H7 (cell line): ENCODE measurements around the gene DPYD. TPM values are rescaled to one million over a fixed set of nuclear protein-coding genes. Genes with fewer than 3 reads are reported as not detected.

ENCODE experiments used
- DNase-seq: peaks from one replicate; pipeline ENCODE4 v3.0.0; 2012
- H3K27me3 ChIP-seq: 2 replicates; pipeline ENCODE4 v1.6.0; 2011; ENCODE audit warnings: mild to moderate bottlenecking, low read length; ENCODE audit not compliant: control insufficient read depth, insufficient read depth
- H3K36me3 ChIP-seq: replicated peaks from 2 replicates; pipeline ENCODE4 v1.5.1; 2011; ENCODE audit warnings: low read length; ENCODE audit not compliant: control insufficient read depth, insufficient read depth
- H3K4me3 ChIP-seq: 2 replicates; pipeline ENCODE4 v1.5.1; 2011; ENCODE audit warnings: low read depth, mild to moderate bottlenecking, control low read depth, low read length, moderate library complexity; ENCODE audit not compliant: insufficient read depth
- total RNA-seq: library from RNA; depleted of rRNA; stranded (reverse); fragments of >200 nt; shearing (Covaris generic); gene quantifications from 2 replicates; pipeline ENCODE4 v1.2.3, GENCODE V29; 2014

Gene DPYD
- total RNA-seq, 1 experiment from 2014 or later, result 0.59 TPM

DNA sequence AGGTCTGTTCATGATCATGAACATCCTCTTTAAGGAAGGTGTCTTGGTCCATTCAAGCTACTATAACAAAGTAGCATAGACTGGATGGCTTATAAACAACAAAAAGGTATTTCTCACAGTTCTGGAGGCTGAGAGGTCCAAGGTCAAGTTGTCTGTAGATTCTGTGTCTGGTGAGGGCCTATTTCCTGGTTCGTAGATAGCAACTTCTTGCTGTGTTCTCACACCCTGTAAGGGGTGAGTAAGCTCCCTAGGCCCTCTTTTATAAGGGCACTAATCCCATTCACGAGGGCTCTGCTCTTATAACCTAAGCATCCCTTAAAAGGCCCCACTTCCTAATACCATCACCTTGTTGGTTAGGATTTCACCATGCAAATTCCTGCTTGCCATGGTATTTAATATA is 851.5 kb downstream of the DPYD start:
- no peaks in the 10 kb centered on the region for H3K27me3 ChIP-seq
- no peak overlapping the region for H3K4me3 ChIP-seq
- no peaks in the 10 kb centered on the region for H3K36me3 ChIP-seq
- DNase-seq, result no peak

DNA sequence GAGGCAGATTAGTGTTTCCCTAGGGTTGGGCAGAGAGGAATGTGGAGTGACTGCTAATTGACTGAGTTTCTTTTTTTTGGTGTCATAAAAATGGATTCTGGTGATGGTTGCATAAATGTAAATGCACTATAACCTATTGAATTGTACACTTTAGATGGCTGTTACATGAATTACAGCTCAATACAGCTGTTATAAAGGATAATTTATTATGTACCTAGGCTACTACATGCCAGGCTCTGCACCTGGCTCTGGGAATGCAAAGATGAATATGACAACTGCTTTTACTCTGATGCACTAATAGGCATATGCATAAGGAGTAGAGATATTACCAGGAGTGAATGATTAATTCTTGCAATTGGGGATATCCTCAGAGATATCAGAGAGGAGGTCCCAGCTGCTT is 854.0 kb downstream of the DPYD start:
- Histone ChIP-seq H3K27me3 (no peaks in the 10 kb centered on the region), H3K36me3 (no peaks in the 10 kb centered on the region), H3K4me3 (no peak overlapping the region)
- DNase-seq, result no peak

DNA sequence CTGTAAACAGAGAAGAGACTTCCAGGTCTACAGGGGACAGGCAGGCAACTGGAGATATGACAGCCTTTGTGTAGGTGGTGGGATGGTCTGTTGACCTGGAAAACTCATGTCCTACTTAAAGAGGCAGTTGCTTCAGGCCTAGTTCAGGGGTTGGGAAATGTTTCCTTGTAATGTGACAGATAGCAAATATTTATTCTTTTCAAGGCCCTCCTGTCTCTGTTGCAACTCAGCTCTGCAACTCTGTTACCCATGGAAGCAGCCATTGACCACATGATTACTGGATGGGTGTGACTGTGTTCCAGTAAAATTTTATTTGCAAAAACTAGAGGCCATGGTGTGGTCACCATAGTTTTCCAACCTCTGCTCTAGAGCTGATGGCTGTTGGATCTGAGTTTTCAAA is 857.3 kb downstream of the DPYD start:
- Histone ChIP-seq H3K27me3 (no peaks in the 10 kb centered on the region), H3K36me3 (no peaks in the 10 kb centered on the region), H3K4me3 (no peak overlapping the region)
- no peak for DNase-seq

DNA sequence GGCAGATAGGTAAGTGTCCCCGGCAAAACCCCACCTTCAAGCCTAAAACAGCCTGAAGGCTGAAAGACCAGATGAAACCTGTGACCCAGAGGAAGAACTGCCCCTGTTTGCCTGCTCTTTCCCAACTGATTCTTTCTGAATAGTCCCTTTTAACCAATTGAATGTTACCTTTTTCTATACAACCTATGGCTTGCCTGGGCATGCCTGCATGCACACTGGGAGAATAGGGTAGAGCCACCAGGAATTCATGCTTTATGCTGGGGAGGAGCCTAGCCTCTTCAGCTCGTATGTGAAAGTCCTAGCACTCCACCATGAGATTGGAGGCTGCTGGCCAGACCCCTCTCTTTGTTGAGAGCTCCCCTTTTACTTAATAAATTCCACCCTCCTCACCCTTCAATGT is 859.2 kb downstream of the DPYD start:
- Histone ChIP-seq H3K36me3 (no peaks in the 10 kb centered on the region), H3K4me3 (no peak overlapping the region), H3K27me3 (no peaks in the 10 kb centered on the region)
- no peak for DNase-seq

DNA sequence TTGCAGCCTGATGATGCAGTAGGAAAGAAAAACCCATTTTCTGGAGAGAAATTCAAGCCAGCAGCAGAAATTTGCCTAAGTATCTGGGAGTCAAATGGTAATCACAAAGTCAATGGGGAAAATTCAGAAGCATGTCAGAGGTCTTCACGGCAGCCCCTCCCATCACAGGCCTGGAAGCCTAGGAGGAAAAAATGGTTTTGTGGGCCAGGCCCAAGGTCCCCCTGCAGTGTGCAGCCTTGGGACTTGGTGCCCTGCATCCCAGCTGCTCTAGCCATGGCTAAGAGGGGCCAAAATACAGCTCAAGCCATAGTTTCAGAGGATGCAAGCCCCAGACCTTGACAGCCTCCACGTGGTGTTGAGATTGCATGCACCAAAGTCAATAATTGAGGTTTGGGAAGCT is 864.4 kb downstream of the DPYD start:
- H3K4me3 ChIP-seq, result no peak overlapping the region
- DNase-seq, result no peak
- no peaks in the 10 kb centered on the region for H3K27me3 ChIP-seq
- H3K36me3 ChIP-seq, result no peaks in the 10 kb centered on the region

DNA sequence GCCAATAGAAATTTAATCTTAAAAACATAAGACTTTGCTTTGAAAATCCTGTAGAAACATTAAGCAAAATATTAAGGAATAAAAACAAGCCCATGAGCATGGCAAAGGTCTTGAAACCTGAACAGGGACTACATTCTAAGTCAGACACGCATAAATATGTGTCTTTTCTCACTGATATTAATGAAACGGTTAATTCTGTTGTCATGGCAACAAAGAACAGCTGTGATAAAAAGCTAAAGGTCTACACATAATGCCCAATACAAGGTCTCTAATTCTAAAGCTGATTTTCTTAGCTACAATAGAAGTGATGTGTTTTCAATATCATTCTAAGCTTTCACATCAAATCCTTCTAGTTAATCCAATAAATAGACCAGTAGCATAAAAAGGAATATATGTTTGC is 867.6 kb downstream of the DPYD start:
- Histone ChIP-seq H3K36me3 (no peaks in the 10 kb centered on the region), H3K27me3 (no peaks in the 10 kb centered on the region), H3K4me3 (no peak overlapping the region)
- no peak for DNase-seq

DNA sequence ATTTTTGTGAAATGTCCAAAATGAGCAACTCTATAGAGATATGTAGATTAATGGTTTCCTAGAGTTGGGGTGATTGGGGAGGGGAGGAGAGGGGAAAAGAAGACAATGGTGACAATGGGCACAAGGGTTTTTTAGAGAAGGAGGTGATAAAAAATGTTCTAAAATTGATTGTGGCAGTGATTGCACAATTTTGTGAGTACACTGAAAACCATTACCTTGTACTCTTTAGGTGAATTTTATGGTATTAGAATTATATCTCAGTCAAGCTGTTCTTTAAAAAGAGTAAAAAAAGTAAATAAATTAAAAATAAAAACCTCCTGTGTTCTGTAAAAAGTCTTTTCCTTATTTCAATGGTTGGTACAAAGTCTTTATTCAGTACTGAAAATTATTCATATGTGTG is 869.0 kb downstream of the DPYD start:
- H3K36me3 ChIP-seq, result no peaks in the 10 kb centered on the region
- no peak overlapping the region for H3K4me3 ChIP-seq
- no peaks in the 10 kb centered on the region for H3K27me3 ChIP-seq
- DNase-seq, result no peak

DNA sequence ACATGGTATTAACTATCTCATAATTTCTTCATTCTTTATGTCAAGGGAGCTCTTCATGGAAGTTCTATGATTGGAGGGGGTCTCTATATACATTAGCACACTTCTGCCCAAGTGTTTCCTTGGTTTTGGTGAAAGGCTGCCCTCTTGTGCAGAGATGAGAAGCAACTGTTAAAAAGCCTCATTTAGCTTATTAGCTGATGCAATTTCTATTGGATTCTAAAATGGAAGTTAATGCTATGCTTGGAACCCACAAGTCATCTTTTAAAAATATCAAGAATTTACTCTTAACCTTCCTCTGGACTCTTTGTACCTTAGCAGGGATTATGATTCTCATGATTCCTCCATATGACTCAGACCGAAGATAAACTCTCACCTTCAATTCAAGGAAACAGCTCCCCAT is 870.3 kb downstream of the DPYD start:
- H3K36me3 ChIP-seq, result no peaks in the 10 kb centered on the region
- peak; percentile 24 for DNase-seq
- no peak overlapping the region for H3K4me3 ChIP-seq
- no peaks in the 10 kb centered on the region for H3K27me3 ChIP-seq

DNA sequence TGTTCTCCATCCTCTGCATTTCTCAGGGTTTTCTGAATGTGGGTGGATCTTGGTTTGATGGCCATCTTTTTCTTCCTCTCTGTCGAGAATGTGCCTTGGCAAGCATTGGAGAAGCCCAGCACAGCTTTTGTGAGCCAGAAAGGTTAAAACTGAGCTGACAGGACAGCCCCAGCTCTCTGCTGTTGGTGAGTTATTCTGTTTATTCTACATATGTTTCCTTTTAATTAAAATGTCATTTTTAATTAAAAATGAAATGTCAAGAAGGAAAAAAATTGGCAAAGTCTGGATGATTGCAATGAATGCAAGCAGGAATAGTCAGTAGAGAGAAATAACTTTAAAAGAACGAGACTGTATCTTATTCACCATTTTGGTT is 873.4 kb downstream of the DPYD start:
- no peaks in the 10 kb centered on the region for H3K36me3 ChIP-seq
- H3K27me3 ChIP-seq, result no peaks in the 10 kb centered on the region
- DNase-seq, result no peak
- H3K4me3 ChIP-seq, result no peak overlapping the region

DNA sequence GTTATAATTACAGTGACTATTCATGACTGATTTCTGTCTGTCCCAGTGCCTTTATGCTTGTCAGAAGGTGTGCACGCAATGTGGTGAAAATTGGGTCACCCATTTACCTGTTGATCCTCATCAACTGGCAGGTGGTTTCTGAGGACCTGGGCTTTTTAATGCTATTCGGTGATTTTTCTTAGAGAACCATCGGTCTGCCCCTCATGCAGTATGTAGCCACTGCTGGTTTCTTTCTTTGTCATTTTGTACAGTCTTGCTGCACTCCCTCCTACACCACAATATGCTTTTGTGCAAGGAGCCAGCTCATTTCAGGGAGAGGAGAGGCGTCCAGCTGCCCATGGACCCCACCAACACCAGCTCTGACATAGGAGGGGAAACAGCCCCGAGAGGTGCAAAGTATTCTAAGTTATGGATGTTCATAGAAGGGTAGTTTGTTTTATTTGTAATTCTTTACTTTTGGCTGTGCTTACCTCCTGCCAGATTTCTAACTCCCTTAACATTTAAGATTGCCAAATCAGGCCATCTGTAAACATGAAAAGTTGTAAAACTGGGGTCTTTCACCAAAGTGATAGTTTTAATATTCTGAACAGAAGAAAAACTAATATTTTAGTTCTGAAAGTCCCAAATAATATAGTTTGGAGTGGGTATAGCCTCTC is 873.9 kb downstream of the DPYD start:
- Histone ChIP-seq H3K27me3 (no peaks in the 10 kb centered on the region), H3K36me3 (no peaks in the 10 kb centered on the region), H3K4me3 (no peak overlapping the region)
- no peak for DNase-seq

DNA sequence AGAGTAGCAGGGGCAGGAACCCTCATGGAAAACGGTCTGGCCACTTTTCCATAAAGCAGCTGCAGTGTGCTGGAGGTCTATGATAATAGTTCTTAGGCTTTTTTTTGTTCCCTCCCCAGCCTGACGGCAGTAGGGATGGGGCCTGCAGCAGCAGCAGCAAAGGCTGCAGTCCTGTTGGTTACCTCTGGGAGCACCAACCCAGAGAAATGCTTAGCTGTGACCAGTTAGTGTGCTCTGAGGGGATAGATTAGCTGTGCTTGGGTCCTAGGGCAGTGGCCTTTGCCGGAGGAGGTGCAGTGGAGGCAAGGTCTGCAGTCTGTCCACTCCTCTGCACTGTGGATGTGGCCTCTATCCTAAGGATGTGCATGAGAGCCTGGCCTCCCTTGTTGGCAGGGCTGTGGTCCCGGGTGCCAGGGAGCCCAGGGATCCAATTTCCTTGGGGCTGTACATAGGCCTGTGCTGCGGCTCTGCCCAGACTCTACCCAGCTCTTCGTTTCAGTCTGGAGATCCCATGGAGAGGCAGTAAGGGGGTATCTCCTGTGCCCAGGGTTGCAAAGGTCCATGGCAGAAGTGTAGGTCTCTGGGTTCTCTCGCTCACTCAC is 876.6 kb downstream of the DPYD start:
- Histone ChIP-seq H3K36me3 (no peaks in the 10 kb centered on the region), H3K4me3 (no peak overlapping the region), H3K27me3 (no peaks in the 10 kb centered on the region)
- DNase-seq, result no peak

DNA sequence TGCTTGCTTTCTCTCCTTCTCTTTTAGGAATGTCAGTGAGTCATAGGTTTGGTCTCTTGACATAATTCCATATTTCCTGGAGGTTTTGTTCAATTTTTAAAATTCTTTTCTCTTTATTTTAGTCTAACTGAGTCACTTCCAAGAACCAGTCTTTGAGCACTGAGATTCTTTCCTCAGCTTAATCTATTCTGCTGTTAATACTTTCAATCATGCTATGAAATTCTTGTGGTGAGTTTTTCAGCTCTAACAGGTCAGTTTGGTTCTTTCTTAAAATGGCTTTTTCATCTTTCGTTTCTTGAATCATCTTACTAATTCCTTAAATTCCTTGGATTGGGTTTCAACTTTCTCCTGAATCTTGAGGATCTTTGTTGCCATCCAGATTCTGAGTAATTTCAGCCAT is 878.3 kb downstream of the DPYD start:
- Histone ChIP-seq H3K36me3 (no peaks in the 10 kb centered on the region), H3K27me3 (no peaks in the 10 kb centered on the region), H3K4me3 (no peak overlapping the region)
- DNase-seq, result no peak

DNA sequence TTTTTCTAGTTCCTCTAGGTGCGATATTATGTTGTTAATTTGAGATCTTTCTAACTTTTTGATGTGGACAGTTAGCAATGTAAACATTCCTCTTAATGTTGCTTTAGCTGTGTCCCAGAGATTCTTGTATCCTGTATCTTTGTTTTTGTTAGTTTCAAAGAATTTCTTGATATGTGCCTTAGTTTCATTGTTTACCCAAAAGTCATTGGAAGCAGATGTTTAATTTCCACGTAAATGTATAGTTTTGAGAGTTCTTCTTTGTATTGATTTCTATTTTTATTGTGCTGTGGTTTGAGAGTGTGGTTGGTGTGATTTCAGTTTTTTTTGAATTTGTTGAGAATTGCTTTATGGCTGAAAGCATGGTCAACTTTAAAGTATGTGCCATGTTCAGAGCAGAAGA is 879.8 kb downstream of the DPYD start:
- no peak for DNase-seq

DNA sequence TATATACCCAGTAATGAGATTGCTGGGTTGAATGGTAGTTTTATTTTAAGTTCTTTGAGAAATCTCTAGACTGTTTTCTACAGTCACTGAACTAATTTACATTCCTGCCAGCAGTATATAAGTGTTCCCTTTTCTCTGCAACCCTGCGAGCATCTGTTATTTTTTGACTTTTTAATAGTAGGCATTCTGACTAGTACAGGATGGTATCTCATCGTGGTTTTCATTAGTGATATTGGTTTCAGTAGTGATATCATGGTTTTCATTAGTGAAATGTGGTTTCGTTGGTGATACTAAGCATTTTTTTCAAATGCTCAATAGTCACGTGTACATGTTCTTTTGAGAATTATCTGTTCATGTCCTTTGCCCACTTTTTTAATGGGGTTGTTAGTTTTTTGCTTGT is 882.4 kb downstream of the DPYD start:
- Histone ChIP-seq H3K27me3 (no peaks in the 10 kb centered on the region), H3K4me3 (no peak overlapping the region), H3K36me3 (no peaks in the 10 kb centered on the region)
- no peak for DNase-seq

More for the DNA sequence above, 879.8 kb downstream of the DPYD start:
- no peaks in the 10 kb centered on the region for H3K36me3 ChIP-seq
- no peaks in the 10 kb centered on the region for H3K27me3 ChIP-seq
- H3K4me3 ChIP-seq, result no peak overlapping the region

DNA sequence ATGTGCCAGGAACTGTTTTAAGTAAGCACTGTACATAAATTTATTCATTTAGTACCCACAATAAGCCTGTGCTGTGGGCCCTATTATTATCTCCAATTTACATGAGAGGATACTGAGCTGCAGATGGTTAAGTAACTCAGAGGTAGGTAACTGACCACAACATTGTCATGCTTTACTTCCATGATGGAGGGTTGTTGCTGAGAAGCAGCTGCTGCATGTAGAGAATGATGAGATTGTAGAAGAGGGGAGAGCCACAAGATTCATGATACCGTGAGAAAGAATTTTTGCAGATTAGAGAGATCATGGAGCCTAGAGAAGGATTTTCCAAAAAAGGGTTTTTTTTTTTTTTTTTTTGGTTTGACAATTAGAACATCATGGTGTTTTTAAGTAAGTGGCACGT is 886.2 kb downstream of the DPYD start:
- DNase-seq, result no peak
- no peaks in the 10 kb centered on the region for H3K36me3 ChIP-seq
- no peak overlapping the region for H3K4me3 ChIP-seq
- no peaks in the 10 kb centered on the region for H3K27me3 ChIP-seq

DNA sequence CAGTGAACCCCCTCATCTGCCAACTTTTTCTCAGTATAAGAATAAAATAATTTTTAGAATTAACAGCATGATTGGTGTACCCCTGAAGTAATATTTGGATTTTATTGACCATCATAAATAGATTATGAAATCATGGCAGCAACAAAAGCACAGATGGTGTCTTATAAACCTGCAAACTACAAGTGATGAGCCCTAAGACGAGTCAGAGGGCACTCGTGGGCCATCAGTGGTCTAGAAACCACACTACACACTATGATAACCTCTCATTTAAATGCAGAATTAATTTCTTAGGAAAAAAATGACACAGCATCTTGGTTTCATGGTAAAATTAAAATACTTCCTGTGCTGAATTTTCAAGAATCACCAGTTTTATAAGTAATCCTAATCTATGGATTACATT is 886.9 kb downstream of the DPYD start:
- no peak overlapping the region for H3K4me3 ChIP-seq
- H3K27me3 ChIP-seq, result no peaks in the 10 kb centered on the region
- no peak for DNase-seq
- no peaks in the 10 kb centered on the region for H3K36me3 ChIP-seq
